SK-N-SH (cell line): Measurements from ENCODE around the gene ALG11. TPM values are rescaled to one million over a fixed set of nuclear protein-coding genes. Genes with fewer than 3 reads are reported as not detected.
A peak's percentile ranks its signal among the peaks of the same experiment; 100 is the strongest.

Experiments used
- CTCF ChIA-PET: fragments of 300-600, 350-600 bp; formaldehyde crosslinking; extraction: SDS; loops from one replicate; lab custom pipeline; 2021; lab: Yijun Ruan, JAX
- POLR2A ChIA-PET: fragments of 350-600 bp; sonication (Branson Sonifier 250); formaldehyde crosslinking; extraction: SDS; loops from one replicate; lab custom pipeline; 2020; ENCODE audit warnings: antibody characterized with exemption, inconsistent platforms; lab: Yijun Ruan, JAX
- DNase-seq: peaks from one replicate; pipeline ENCODE4 v3.0.0; 2012
- H2AFZ ChIP-seq: fragments of 200-600 bp; sonication (generic); 2 replicates; pipeline ENCODE4 v1.8.1; 2016; ENCODE audit warnings: antibody characterized with exemption, mild to moderate bottlenecking, low read depth
- H3F3A ChIP-seq: fragments of 200-600 bp; sonication (generic); replicated peaks from 2 replicates; pipeline ENCODE3; 2016; ENCODE audit warnings: antibody characterized with exemption, mild to moderate bottlenecking; ENCODE audit not compliant: insufficient read depth
- H3K27ac ChIP-seq, 2 experiments: fragments of 200-500 bp in 1 of 2; fragments of 200-600 bp in 1 of 2; sonication (Bioruptor generic) in 1 of 2; sonication (generic), shearing (Covaris generic) in 1 of 2; 2 replicates each; pipeline versions ENCODE4 v1.5.1 to v1.6.1; 2014 to 2016; ENCODE audit warnings: low read depth in 2 of 2, inconsistent platforms in 1 of 2, low read length in 1 of 2, mild to moderate bottlenecking in 1 of 2, mixed read lengths in 1 of 2
- H3K27me3 ChIP-seq: fragments of 200-600 bp; sonication (generic), shearing (Covaris generic); 2 replicates; pipeline ENCODE4 v1.6.1; 2016; ENCODE audit warnings: mixed run types; ENCODE audit not compliant: insufficient read depth
- H3K36me3 ChIP-seq, 2 experiments: fragments of 200-500 bp in 1 of 2; fragments of 200-600 bp in 1 of 2; sonication (Bioruptor generic) in 1 of 2; sonication (generic) in 1 of 2; replicated peaks in 1 of 2; 2 replicates each; pipeline versions ENCODE3 to v1.5.1; 2014 to 2016; ENCODE audit warnings: low read length in 1 of 2, mild to moderate bottlenecking in 1 of 2; ENCODE audit not compliant: insufficient read depth in 2 of 2, control insufficient read depth in 1 of 2
- H3K4me1 ChIP-seq, 2 experiments: fragments of 200-500 bp in 1 of 2; fragments of 200-600 bp in 1 of 2; sonication (Bioruptor generic) in 1 of 2; sonication (generic), shearing (Covaris generic) in 1 of 2; 2 replicates each; pipeline versions ENCODE4 v1.5.1 to v1.6.1; 2014 to 2016; ENCODE audit warnings: low read depth in 1 of 2, low read length in 1 of 2, mixed run types in 1 of 2; ENCODE audit not compliant: insufficient read depth in 2 of 2, control insufficient read depth in 1 of 2
- H3K4me2 ChIP-seq: fragments of 200-600 bp; sonication (generic), shearing (Covaris generic); 2 replicates; pipeline ENCODE4 v1.6.1; 2017; ENCODE audit warnings: mixed run types
- H3K4me3 ChIP-seq, 2 experiments: fragments of 200-500 bp in 1 of 2; fragments of 200-600 bp in 1 of 2; sonication (Bioruptor generic) in 1 of 2; sonication (generic), shearing (Covaris generic) in 1 of 2; 2 replicates each; pipeline versions ENCODE4 v1.5.1 to v1.8.1; 2014 to 2016; ENCODE audit warnings: low read depth in 2 of 2, inconsistent platforms in 1 of 2, low read length in 1 of 2, mild to moderate bottlenecking in 1 of 2, mixed read lengths in 1 of 2, moderate library complexity in 1 of 2
- H3K79me2 ChIP-seq: fragments of 200-600 bp; sonication (generic); 2 replicates; pipeline ENCODE4 v1.8.1; 2017; ENCODE audit warnings: mild to moderate bottlenecking; ENCODE audit not compliant: insufficient read depth
- H3K9ac ChIP-seq: fragments of 200-600 bp; sonication (generic); 2 replicates; pipeline ENCODE4 v1.6.1; 2017; ENCODE audit warnings: mixed run types
- H3K9me2 ChIP-seq: fragments of 200-600 bp; sonication (generic); 2 replicates; pipeline ENCODE4 v1.6.1; 2017; ENCODE audit warnings: mixed run types
- H3K9me3 ChIP-seq: fragments of 200-600 bp; sonication (generic); 2 replicates; pipeline ENCODE4 v1.6.1; 2017; ENCODE audit warnings: mixed run types, mild to moderate bottlenecking, moderate library complexity
- H4K20me1 ChIP-seq: fragments of 200-600 bp; sonication (generic); 2 replicates; pipeline ENCODE4 v1.6.1; 2017; ENCODE audit warnings: mild to moderate bottlenecking, mixed run types; ENCODE audit not compliant: insufficient read depth
- CHD2 ChIP-seq: fragments of 150-350 bp; IDR thresholded peaks from 2 replicates; pipeline ENCODE4 v1.6.1; 2018; ENCODE audit warnings: low read length; ENCODE audit not compliant: partially characterized antibody
- FOSL2 ChIP-seq: IDR thresholded peaks from 2 replicates; pipeline ENCODE4 v1.4.0; 2012; ENCODE audit warnings: low read depth, mild to moderate bottlenecking, moderate library complexity, borderline replicate concordance
- FOXJ3 ChIP-seq: sonication (generic); formaldehyde crosslinking; IDR thresholded peaks from 2 replicates; pipeline ENCODE4 v1.5.1; 2020; ENCODE audit warnings: mild to moderate bottlenecking, missing genetic modification reagents
- GABPA ChIP-seq: IDR thresholded peaks from 2 replicates; pipeline ENCODE4 v1.4.0; 2012; ENCODE audit warnings: low read depth, mild to moderate bottlenecking
- GATA2 ChIP-seq: sonication (generic); formaldehyde crosslinking; IDR thresholded peaks from 2 replicates; pipeline ENCODE4 v1.5.0; 2020; ENCODE audit warnings: mild to moderate bottlenecking, missing genetic modification reagents
- IRF3 ChIP-seq: fragments of 150-350 bp; IDR thresholded peaks from 2 replicates; pipeline ENCODE4 v1.6.1; 2016; ENCODE audit warnings: mild to moderate bottlenecking, low read depth, low read length
- MAX ChIP-seq: IDR thresholded peaks from 2 replicates; pipeline ENCODE4 v1.4.0; 2012; ENCODE audit warnings: low read depth
- NRF1 ChIP-seq: IDR thresholded peaks from 2 replicates; pipeline ENCODE4 v1.6.1; 2012; ENCODE audit warnings: low read depth, mild to moderate bottlenecking, low read length
- PBX3 ChIP-seq: IDR thresholded peaks from 2 replicates; pipeline ENCODE4; 2012
- POLR2AphosphoS5 ChIP-seq: IDR thresholded peaks from 2 replicates; pipeline ENCODE4 v1.6.1; 2012; ENCODE audit warnings: low read depth, low read length
- RCOR1 ChIP-seq: fragments of 150-350 bp; IDR thresholded peaks from 2 replicates; pipeline ENCODE4 v1.6.1; 2017; ENCODE audit warnings: antibody characterized with exemption, low read length
- REST ChIP-seq: IDR thresholded peaks from 2 replicates; pipeline ENCODE4 v1.6.1; 2012; ENCODE audit warnings: mild to moderate bottlenecking, low read depth, low read length, moderate library complexity
- RXRA ChIP-seq: IDR thresholded peaks from 2 replicates; pipeline ENCODE4 v1.4.0; 2012; ENCODE audit warnings: low read depth, mild to moderate bottlenecking, borderline replicate concordance
- YY1 ChIP-seq: IDR thresholded peaks from 2 replicates; pipeline ENCODE4 v1.4.0; 2012; ENCODE audit warnings: low read depth, mild to moderate bottlenecking
- ZBTB33 ChIP-seq: IDR thresholded peaks from 2 replicates; pipeline ENCODE4 v1.4.0; 2012; ENCODE audit warnings: low read depth, borderline replicate concordance
- WGBS: methylation state at CpG from one replicate; pipeline ENCODE4 v1.1.6; 2017; ENCODE audit warnings: low lambda C conversion rate; 5-methylcytosine and 5-hydroxymethylcytosine counted together
- polyA plus RNA-seq, 3 experiments: library from polyadenylated mRNA; depleted of rRNA; stranded (reverse); fragments of >200 nt; gene quantifications; 2 replicates each; pipeline ENCODE4 v1.2.3, GENCODE V29; 2012

ALG11 gene
- polyA plus RNA-seq, 1 of the 3 experiments (the other 2 are of a cell fraction), result 5.0 TPM

GRCh38 chr13:51978796-51979556 lies 33.2 kb upstream of the ALG11 start (continued):
- TF ChIP-seq CHD2, result no peak
- TF ChIP-seq ZBTB33, result no peak
- TF ChIP-seq REST, result no peak
- no peak for TF ChIP-seq FOSL2
- no peak for TF ChIP-seq YY1
- no peak for TF ChIP-seq MAX
- TF ChIP-seq FOXJ3, result no peak
- TF ChIP-seq PBX3, result no peak

- POLR2A ChIA-PET, result no interaction called here
- Histone ChIP-seq H3F3A (no peaks in the 10 kb centered on the region), H3K27me3 (no peaks in the 10 kb centered on the region), H2AFZ (no peak overlapping the region), H3K79me2 (no peaks in the 10 kb centered on the region), H3K4me3 (no peak overlapping the region; a peak in 1 of 4 replicates), H3K9me3 (no peaks in the 10 kb centered on the region), H3K9me2 (no peaks in the 10 kb centered on the region), H3K27ac (no peak overlapping the region), H3K9ac (no peak overlapping the region)
- CTCF ChIA-PET, result interaction anchor here (1.0 to 1.5 kb wide), 2 partner anchors 20 to 51 kb away, joined by 3 read pairs; no protein-coding TSS in a partner anchor
- TF ChIP-seq RCOR1 (no peak), POLR2AphosphoS5 (no peak), NRF1 (no peak), IRF3 (no peak), GATA2 (CRISPR knock-in tag) (no peak), PBX3 (no peak), RXRA (no peak), ZBTB33 (no peak), GABPA (no peak)
- TF ChIP-seq, all 33 proteins: peak for 0
- peak overlapping the region; percentile 25; the same call in 1 of the 2 replicates for H3K4me2 ChIP-seq
- WGBS, result 56% methylated on average over 4 of the region's 4 CpGs
- H4K20me1 ChIP-seq, result no peaks in the 10 kb centered on the region
- no peak for DNase-seq
- H3K4me1 ChIP-seq, result peaks cover 5 to 7% of the 10 kb centered on the region in 2 experiments; a peak in 2 of 4 replicates
- no peaks in the 10 kb centered on the region for H3K36me3 ChIP-seq
Observed at GRCh38 chr13:51980908-51981307, 31.3 kb upstream of the ALG11 start.
